HCT116 (cell line): ENCODE measurements around the gene ATP6V0C.

Experiments used
- POLR2AphosphoS5 ChIP-seq: IDR thresholded peaks from 2 replicates; pipeline ENCODE4 v1.6.1; 2011; ENCODE audit warnings: mild to moderate bottlenecking, low read depth, low read length, moderate library complexity
- TF ChIP-seq, protein P1 (sequence below), 3 experiments: fragments of 200-600 bp in 1 of 3; sonication (generic) in 1 of 3; IDR thresholded peaks in 2 of 3; conservative IDR thresholded peaks in 1 of 3; 2 replicates each; pipeline ENCODE4 v1.5.1; 2012 to 2017; ENCODE audit warnings: low read depth in 2 of 3, low read length in 2 of 3, antibody characterized with exemption in 1 of 3, borderline replicate concordance in 1 of 3, control low read depth in 1 of 3, mild to moderate bottlenecking in 1 of 3, mixed read lengths in 1 of 3, mixed run types in 1 of 3, moderate library complexity in 1 of 3; ENCODE audit not compliant: insufficient read depth in 1 of 3

GRCh38 chr16:2476345-2476720, 37.4 kb upstream of the ATP6V0C start:
- TF ChIP-seq, protein P1, sequence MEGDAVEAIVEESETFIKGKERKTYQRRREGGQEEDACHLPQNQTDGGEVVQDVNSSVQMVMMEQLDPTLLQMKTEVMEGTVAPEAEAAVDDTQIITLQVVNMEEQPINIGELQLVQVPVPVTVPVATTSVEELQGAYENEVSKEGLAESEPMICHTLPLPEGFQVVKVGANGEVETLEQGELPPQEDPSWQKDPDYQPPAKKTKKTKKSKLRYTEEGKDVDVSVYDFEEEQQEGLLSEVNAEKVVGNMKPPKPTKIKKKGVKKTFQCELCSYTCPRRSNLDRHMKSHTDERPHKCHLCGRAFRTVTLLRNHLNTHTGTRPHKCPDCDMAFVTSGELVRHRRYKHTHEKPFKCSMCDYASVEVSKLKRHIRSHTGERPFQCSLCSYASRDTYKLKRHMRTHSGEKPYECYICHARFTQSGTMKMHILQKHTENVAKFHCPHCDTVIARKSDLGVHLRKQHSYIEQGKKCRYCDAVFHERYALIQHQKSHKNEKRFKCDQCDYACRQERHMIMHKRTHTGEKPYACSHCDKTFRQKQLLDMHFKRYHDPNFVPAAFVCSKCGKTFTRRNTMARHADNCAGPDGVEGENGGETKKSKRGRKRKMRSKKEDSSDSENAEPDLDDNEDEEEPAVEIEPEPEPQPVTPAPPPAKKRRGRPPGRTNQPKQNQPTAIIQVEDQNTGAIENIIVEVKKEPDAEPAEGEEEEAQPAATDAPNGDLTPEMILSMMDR (IDR thresholded peaks at IDR 0.05 in 2 of 3, conservative IDR thresholded peaks at IDR 0.05 in 1 of 3; ENCODE audit: borderline replicate concordance in 1 of 3, insufficient read depth in 1 of 3, low read depth in 2 of 3, low read length in 2 of 3) = no peak
- TF ChIP-seq POLR2AphosphoS5 = no peak
